ENCODE data around the gene MAPK9. TPM values are rescaled to one million over a fixed set of nuclear protein-coding genes. Genes with fewer than 3 reads are reported as not detected.

Gene MAPK9
- total RNA-seq, 1 experiment from 2014 or later = 38.6 TPM

- no peak overlapping the region for H4K8ac ChIP-seq (replicated peaks; ENCODE audit: insufficient read length, low read depth, low read length)
- H2BK15ac ChIP-seq (ENCODE audit: low read depth, low read length) = no peak overlapping the region
- H3K79me2 ChIP-seq (ENCODE audit: insufficient read depth, low read length) = no peaks in the 10 kb centered on the region; the same call in 1 of the 2 replicates
- TF ChIP-seq CTCF (conservative IDR thresholded peaks at IDR 0.05) = peak; percentile 58
- Mint-ChIP-seq H3K4me1 (peaks cover 22 to 28% of the 10 kb centered on the region in 2 experiments), H3K36me3 (ENCODE audit: insufficient read depth in 1 of 3, low read depth in 3 of 3) (peaks cover 82 to 90% (median 87%) of the 10 kb centered on the region in 3 experiments), H3K9me3 (peaks cover 3 to 7% of the 10 kb centered on the region in 2 experiments; a peak in 3 of 5 replicates), H3K27ac (peak overlapping the region; percentile 90 to 100 (median 97)), H3K4me3 (peak overlapping the region in 1 of 2 experiments; percentile 29; a peak in 2 of 5 replicates), H3K27me3 (ENCODE audit: low read depth) (no peaks in the 10 kb centered on the region)
- WGBS (ENCODE audit: extremely low coverage, insufficient read length, low lambda C conversion rate) = no CpG with 5 or more reads among the region's 13 CpGs
- no peak overlapping the region for H2BK20ac ChIP-seq (ENCODE audit: low read depth, low read length, poor library complexity, severe bottlenecking)
- no peaks in the 10 kb centered on the region for H3K79me1 ChIP-seq (ENCODE audit: insufficient read depth, low read depth, low read length, poor library complexity, severe bottlenecking)
- H4K91ac ChIP-seq (ENCODE audit: insufficient read length, low read depth, low read length) = no peak overlapping the region
- H3K14ac ChIP-seq (ENCODE audit: insufficient read depth, low read length) = no peak overlapping the region
- H2BK12ac ChIP-seq (ENCODE audit: insufficient read length, low read depth, low read length) = no peak overlapping the region
- no peak overlapping the region for H3K23ac ChIP-seq (ENCODE audit: insufficient read length, low read depth, low read length)
- peaks cover 7% of the 10 kb centered on the region for H3K4me1 ChIP-seq (ENCODE audit: insufficient read depth, low read length)
- H4K5ac ChIP-seq (ENCODE audit: insufficient read length, low read depth, low read length) = no peak overlapping the region
- H2AK5ac ChIP-seq (ENCODE audit: insufficient read length, low read length) = no peak overlapping the region
- H2BK120ac ChIP-seq (ENCODE audit: low read depth, low read length, poor library complexity, severe bottlenecking) = no peak overlapping the region
- H3K56ac ChIP-seq (ENCODE audit: insufficient read length, low read depth, low read length) = no peak overlapping the region
- no peak overlapping the region for H3K18ac ChIP-seq (ENCODE audit: insufficient read length, low read depth, low read length)
- no peaks in the 10 kb centered on the region for H3K9me3 ChIP-seq (ENCODE audit: control insufficient read depth, low read depth, low read length)
- H3K27me3 ChIP-seq (ENCODE audit: insufficient read depth, low read length) = no peaks in the 10 kb centered on the region
- H3K4ac ChIP-seq (ENCODE audit: low read depth, low read length) = no peak overlapping the region
- peak overlapping the region; percentile 91 for H3K27ac ChIP-seq (ENCODE audit: insufficient read length, low read depth, low read length)
- no peaks in the 10 kb centered on the region for H4K20me1 ChIP-seq (ENCODE audit: control insufficient read depth, insufficient read depth, insufficient read length)
- no peak overlapping the region for H2AFZ ChIP-seq (ENCODE audit: low read length)
- H3K4me2 ChIP-seq (ENCODE audit: insufficient read depth, insufficient read length, low read length) = no peak overlapping the region
- no peaks in the 10 kb centered on the region for H3K23me2 ChIP-seq (ENCODE audit: insufficient read length, low read depth, low read length, poor library complexity, severe bottlenecking)
- H3T11ph ChIP-seq (ENCODE audit: low read length) = no peak overlapping the region
- H2BK5ac ChIP-seq (ENCODE audit: insufficient read length, low read length) = no peak overlapping the region
- H3K9ac ChIP-seq (ENCODE audit: extremely low read depth, insufficient read length, low read length) = no peak overlapping the region
- DNase-seq = peak; percentile 95
Measured at GRCh38 chr5:180332051-180332517, 40.2 kb upstream of the MAPK9 start.

Data from H9 (cell line).